ENCODE measurements around the gene A1BG. TPM values are rescaled to one million over a fixed set of nuclear protein-coding genes. Genes with fewer than 3 reads are reported as not detected.

Gene A1BG
- total and polyA plus RNA-seq, 2 of the 13 experiments (the other 11 are each of a cell fraction or from before 2014, with no cell fraction given) = 14.7 to 41.4 TPM

DNA sequence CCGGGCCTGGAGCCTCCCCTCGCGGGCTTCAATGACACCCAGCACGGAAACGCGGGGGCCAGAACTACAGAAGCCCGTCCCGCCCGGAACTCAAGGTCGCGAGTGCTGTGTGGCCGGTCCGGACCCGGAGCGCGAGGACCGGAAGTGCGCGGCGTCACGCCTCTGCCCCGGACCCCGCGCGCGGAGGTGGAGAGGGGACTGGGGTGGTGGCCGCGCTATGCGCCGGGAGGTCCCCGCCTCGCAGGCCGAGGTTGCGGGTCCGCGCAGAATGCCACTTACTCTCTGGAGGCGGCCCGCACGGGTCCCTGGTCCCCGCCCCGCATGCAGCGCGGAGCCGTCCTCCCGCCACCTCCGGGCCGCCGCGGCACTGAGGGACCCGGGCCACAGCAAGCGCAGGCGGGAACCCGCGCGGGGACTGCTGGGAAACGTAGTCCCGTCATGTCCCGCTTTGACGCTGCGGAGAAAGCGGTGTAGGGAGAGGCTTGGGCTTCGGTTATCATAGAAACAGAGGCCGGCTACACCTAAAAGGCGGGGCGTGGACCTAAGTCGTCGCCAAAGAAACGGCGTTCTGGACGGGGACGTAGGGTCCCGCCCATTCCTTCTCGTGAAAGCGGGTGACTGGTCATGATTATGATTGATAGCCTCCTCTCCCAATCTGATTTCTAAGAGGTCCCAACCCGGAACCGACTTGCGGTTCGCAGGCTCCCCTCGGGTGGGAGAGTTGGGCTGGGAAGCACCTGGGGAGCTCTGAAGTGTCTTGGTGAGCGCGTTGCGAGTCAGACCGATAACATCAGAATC lies 27.6 kb upstream of the A1BG start, which contains the start of gene ZNF837 (continued):
- TF ChIP-seq, protein P1, sequence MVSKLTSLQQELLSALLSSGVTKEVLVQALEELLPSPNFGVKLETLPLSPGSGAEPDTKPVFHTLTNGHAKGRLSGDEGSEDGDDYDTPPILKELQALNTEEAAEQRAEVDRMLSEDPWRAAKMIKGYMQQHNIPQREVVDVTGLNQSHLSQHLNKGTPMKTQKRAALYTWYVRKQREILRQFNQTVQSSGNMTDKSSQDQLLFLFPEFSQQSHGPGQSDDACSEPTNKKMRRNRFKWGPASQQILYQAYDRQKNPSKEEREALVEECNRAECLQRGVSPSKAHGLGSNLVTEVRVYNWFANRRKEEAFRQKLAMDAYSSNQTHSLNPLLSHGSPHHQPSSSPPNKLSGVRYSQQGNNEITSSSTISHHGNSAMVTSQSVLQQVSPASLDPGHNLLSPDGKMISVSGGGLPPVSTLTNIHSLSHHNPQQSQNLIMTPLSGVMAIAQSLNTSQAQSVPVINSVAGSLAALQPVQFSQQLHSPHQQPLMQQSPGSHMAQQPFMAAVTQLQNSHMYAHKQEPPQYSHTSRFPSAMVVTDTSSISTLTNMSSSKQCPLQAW (CRISPR knock-in tag; IDR thresholded peaks at IDR 0.05) = peak; percentile 70
- no peak for TF ChIP-seq FOXP1 (IDR thresholded peaks at IDR 0.05)
- 0 out of 2 replicates have a peak, but pooled peaks have one; percentile 3 for TF ChIP-seq FOXP1 (CRISPR knock-in tag; IDR thresholded peaks at IDR 0.05)
- no peak for TF ChIP-seq MATR3 (CRISPR knock-in tag; IDR thresholded peaks at IDR 0.05)
- TF ChIP-seq, protein P2, sequence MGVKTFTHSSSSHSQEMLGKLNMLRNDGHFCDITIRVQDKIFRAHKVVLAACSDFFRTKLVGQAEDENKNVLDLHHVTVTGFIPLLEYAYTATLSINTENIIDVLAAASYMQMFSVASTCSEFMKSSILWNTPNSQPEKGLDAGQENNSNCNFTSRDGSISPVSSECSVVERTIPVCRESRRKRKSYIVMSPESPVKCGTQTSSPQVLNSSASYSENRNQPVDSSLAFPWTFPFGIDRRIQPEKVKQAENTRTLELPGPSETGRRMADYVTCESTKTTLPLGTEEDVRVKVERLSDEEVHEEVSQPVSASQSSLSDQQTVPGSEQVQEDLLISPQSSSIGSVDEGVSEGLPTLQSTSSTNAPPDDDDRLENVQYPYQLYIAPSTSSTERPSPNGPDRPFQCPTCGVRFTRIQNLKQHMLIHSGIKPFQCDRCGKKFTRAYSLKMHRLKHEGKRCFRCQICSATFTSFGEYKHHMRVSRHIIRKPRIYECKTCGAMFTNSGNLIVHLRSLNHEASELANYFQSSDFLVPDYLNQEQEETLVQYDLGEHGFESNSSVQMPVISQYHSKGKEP (CRISPR knock-in tag; IDR thresholded peaks at IDR 0.05) = no peak; the same call in 1 of the 2 replicates
- TF ChIP-seq SNRNP70 (IDR thresholded peaks at IDR 0.05; ENCODE audit: low read depth, low read length) = no peak
- TF ChIP-seq ZNF605 (CRISPR knock-in tag; IDR thresholded peaks at IDR 0.05) = no peak; the same call in none of the 2 replicates
- peak; percentile 76 for TF ChIP-seq ZNF777 (CRISPR knock-in tag; IDR thresholded peaks at IDR 0.05)
- TF ChIP-seq ESRRA (CRISPR knock-in tag; IDR thresholded peaks at IDR 0.05; ENCODE audit: low read depth) = peak; percentile 20; the same call in 1 of the 2 replicates
- TF ChIP-seq, protein P3, sequence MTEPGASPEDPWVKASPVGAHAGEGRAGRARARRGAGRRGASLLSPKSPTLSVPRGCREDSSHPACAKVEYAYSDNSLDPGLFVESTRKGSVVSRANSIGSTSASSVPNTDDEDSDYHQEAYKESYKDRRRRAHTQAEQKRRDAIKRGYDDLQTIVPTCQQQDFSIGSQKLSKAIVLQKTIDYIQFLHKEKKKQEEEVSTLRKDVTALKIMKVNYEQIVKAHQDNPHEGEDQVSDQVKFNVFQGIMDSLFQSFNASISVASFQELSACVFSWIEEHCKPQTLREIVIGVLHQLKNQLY (CRISPR knock-in tag; IDR thresholded peaks at IDR 0.05) = peak; percentile 35; the same call in 1 of the 2 replicates
- peak; percentile 85; the same call in 1 of the 2 replicates for TF ChIP-seq ZNF451 (CRISPR knock-in tag; IDR thresholded peaks at IDR 0.05)
- TF ChIP-seq, protein P4, sequence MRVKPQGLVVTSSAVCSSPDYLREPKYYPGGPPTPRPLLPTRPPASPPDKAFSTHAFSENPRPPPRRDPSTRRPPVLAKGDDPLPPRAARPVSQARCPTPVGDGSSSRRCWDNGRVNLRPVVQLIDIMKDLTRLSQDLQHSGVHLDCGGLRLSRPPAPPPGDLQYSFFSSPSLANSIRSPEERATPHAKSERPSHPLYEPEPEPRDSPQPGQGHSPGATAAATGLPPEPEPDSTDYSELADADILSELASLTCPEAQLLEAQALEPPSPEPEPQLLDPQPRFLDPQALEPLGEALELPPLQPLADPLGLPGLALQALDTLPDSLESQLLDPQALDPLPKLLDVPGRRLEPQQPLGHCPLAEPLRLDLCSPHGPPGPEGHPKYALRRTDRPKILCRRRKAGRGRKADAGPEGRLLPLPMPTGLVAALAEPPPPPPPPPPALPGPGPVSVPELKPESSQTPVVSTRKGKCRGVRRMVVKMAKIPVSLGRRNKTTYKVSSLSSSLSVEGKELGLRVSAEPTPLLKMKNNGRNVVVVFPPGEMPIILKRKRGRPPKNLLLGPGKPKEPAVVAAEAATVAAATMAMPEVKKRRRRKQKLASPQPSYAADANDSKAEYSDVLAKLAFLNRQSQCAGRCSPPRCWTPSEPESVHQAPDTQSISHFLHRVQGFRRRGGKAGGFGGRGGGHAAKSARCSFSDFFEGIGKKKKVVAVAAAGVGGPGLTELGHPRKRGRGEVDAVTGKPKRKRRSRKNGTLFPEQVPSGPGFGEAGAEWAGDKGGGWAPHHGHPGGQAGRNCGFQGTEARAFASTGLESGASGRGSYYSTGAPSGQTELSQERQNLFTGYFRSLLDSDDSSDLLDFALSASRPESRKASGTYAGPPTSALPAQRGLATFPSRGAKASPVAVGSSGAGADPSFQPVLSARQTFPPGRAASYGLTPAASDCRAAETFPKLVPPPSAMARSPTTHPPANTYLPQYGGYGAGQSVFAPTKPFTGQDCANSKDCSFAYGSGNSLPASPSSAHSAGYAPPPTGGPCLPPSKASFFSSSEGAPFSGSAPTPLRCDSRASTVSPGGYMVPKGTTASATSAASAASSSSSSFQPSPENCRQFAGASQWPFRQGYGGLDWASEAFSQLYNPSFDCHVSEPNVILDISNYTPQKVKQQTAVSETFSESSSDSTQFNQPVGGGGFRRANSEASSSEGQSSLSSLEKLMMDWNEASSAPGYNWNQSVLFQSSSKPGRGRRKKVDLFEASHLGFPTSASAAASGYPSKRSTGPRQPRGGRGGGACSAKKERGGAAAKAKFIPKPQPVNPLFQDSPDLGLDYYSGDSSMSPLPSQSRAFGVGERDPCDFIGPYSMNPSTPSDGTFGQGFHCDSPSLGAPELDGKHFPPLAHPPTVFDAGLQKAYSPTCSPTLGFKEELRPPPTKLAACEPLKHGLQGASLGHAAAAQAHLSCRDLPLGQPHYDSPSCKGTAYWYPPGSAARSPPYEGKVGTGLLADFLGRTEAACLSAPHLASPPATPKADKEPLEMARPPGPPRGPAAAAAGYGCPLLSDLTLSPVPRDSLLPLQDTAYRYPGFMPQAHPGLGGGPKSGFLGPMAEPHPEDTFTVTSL (CRISPR knock-in tag; IDR thresholded peaks at IDR 0.05; ENCODE audit: borderline replicate concordance) = no peak
- peak; percentile 89 for TF ChIP-seq MIXL1 (CRISPR knock-in tag; IDR thresholded peaks at IDR 0.05)
- TF ChIP-seq, protein P5, sequence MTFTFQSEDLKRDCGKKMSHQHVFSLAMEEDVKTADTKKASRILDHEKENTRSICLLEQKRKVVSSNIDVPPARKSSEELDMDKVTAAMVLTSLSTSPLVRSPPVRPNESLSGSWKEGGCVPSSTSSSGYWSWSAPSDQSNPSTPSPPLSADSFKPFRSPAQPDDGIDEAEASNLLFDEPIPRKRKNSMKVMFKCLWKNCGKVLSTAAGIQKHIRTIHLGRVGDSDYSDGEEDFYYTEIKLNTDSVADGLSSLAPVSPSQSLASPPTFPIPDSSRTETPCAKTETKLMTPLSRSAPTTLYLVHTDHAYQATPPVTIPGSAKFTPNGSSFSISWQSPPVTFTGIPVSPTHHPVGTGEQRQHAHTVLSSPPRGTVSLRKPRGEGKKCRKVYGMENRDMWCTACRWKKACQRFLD (CRISPR knock-in tag; IDR thresholded peaks at IDR 0.05; ENCODE audit: borderline replicate concordance) = 0 out of 2 replicates have a peak, but pooled peaks have one; percentile 86
- 0 out of 2 replicates have a peak, but pooled peaks have one; percentile 71 for TF ChIP-seq TBP (CRISPR knock-in tag; IDR thresholded peaks at IDR 0.05)
- TF ChIP-seq SOX5 (CRISPR knock-in tag; IDR thresholded peaks at IDR 0.05; ENCODE audit: borderline replicate concordance) = peak; percentile 34
- TF ChIP-seq ZNF761 (CRISPR knock-in tag; conservative IDR thresholded peaks at IDR 0.05) = peak; percentile 81; the same call in 1 of the 2 replicates
- TF ChIP-seq KAT2B (IDR thresholded peaks at IDR 0.05; ENCODE audit: borderline replicate concordance, low read depth, low read length) = no peak
- no peak for TF ChIP-seq MAFF (IDR thresholded peaks at IDR 0.05; ENCODE audit: low read depth, low read length)
